Stromal cell of bone marrow (primary cell): ENCODE measurements around the gene CELF3.
"Not testable (repeated sequence)": the region's sequence is repeated elsewhere in the genome, so short reads cannot be mapped to it uniquely, and the experiment has no call there.

Source experiments
- DNase-seq: peaks from one replicate; pipeline ENCODE4 v3.0.0-alpha.2; 2012; ENCODE audit warnings: low read depth

Gene CELF3

DNA sequence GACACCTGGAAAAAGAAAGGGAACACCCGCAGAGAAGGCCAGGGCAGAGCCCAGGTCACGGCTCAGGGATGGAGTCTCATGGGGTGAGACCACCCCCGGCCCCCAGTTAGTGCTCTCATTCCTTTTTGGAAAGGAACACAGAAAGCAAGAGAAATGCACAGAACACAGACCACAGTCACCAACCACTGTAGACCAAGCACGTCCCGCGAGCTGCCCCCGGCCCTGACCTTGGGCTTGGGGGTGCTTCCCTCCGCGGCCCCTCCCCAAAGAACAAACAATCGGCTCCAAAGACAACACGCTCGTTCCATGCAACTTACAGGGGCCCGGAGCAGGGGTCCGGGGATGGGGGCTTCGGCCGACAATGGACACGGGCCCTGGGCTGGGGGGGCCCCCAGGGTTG is 12.8 kb downstream of the CELF3 start:
- no peak for DNase-seq

DNA sequence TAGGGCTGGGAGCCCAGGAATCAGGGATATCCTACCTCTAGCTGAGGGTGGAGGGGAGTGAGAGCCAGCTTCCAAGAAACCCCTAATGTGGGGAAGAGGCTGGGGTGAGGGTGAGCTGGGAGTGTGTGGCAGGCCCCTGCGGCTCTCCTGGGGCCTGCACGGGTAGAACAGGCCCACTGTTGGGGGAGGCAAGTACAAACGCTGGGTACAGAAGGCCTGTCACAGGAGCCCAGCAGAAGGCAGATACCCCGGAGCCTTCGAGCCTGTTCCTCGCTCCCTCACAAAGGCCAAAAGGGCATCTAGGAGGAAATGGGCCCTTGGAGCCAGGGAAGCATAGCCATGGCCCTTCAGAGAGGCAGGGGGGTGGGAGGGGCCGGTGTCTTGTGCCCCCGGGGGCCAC is 13.7 kb downstream of the CELF3 start:
- DNase-seq: no peak

DNA sequence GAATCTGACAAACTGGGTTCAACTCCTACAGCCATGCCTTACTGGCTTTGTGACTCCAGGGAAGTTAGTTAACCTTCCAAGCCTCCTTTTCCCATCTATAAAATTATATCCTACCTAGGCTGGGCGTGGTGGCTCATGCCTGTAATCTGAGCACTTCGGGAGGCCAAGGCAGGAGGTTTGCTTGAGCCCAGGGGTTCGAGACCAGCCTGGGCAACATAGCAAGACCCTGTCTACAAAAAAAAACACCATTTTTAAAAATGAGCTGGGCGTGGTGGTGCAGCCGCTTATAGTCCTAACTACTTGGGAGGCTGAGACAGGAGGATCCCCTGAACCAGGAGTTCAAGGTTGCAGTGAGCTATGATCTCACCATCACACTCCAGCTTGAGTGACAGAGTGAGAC is 15.1 kb downstream of the CELF3 start:
- no peak for DNase-seq

DNA sequence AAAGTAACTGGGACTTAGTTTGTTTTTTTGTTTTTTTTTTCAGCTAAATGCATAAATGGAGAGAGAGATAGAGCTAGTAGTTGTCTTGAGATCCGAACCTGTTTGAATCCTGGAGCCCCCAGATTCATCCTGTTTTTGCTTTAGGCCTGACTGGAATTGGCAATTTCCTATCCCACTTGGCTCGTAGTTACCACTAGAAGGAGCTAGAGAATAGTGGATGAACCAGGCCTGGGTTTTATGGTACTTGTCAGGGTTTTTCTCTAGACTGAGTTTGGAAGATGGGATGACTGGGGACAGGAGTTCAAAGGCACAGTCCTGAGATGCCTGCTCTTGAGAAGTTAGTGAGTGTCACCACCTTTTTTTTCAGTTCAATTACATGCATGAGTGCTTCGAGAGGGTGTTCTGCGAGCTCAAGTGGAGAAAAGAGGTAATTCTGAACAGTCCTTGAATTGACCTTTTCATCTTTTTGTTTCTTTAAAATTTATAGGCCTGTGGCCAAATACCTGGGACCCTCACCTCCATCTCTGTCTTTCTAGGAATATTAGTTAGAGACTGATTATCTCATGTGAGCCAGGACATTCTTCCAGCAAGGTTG is 23.4 kb downstream of the CELF3 start:
- DNase-seq: peak; percentile 24

DNA sequence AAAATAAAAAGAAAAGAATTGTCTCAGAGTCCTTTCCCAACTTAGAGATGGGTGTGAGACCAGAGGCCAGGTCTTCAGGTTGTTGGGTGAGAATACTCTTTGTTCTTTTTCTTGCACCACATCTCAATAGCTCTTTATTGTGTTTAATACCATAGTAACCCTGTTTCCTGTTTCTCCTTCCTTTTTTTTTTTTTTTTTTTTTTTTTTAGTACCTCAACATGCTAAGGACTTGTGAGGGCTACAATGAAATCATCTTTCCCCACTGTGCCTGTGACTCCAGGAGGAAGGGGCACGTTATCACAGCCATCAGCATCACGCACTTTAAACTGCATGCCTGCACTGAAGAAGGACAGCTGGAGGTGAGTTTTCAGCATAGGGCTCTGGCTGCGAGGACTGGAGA is 24.4 kb downstream of the CELF3 start:
- DNase-seq: no peak

DNA sequence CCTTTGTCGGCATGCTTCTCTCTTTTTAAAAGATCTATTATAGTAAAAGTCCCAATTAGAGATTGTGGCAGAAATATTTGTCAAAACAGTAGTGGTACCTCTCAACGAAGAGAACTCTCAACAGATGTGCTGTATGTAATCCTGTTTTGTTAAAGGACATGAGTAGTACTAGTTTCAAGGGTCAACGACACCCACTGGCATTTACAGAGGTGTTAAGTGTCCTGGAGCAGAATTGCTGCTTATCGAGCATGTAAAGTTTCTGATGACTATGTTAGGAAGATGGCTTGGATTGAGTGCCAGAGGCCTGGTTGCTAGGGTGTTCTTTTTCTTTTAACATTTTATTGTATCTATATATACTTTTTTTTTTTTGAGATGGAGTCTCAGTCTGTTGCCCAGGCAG is 27.1 kb downstream of the CELF3 start:
- DNase-seq: no peak

DNA sequence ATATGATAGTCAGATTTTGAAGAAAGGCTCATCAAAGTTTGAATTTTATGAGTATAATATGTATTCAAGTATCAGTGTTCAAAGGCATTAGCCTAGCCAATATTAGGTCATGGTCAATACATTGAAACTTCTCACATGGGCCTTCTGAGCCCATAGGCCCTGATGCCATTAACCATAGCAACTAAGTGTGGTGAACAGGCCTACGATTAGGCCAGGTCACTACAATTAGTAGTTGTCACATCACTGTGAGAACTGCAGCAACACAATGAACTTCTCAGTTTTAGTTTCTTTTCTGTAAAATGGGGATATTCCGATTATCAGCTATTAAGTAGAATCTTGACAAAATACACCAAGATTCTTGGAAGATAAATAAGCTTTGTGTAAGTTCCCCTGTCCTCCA is 30.0 kb downstream of the CELF3 start:
- no peak for DNase-seq

DNA sequence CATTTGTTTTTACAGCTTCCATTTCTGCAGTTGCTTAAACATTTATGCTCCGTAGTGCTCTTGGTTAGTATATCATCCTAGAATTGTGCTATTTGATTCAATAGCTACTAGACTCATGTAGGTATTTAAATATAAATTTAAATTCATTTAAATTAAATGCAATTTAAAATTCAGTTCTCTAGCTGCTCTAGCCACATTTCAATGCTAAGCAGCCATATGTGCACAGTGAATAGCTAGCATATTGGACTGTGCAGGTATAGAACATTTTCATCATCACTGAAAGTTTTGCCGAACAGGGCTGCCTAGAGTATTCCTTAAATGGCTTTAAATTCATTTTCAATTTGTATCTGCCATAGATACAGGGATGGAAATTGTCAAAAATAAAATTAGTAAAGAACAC is 32.5 kb downstream of the CELF3 start:
- no peak for DNase-seq

DNA sequence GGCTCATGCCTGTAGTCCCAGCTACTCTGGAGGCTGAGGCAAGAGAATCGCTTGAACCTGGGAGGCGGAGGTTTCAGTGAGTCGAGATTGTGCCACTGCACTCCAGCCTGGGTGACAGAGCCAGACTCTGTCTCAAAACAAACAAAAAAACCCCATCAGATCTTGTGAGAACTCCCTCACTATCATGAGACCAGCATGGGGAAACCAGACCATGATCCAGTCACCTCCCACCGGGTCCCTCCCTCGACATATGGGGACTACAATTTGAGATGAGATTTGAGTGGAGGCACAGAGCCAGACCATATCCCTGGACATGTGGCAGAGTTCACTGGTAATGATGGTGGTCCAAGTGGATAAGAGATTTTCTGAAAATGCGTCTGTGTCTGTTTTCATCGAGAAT is 33.7 kb downstream of the CELF3 start:
- not testable (repeated sequence) for DNase-seq

DNA sequence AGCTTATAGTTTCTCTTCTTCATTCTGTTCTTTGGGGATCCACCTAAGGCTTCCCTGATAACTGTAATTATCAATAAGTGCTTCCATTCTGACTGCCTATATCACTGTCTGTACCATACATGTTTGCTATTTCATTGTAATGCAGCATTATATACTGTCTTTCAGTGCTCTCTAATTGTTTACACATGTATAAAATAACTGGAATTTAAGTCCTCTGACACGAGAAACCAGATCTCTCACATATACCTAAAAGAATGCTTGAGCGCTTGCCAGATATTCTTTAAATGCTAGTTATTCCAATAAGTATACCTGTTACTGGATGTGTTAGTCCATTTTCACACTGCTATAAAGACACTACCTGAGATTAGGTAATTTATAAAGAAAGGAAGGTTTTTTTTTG is 34.7 kb downstream of the CELF3 start:
- no peak for DNase-seq

DNA sequence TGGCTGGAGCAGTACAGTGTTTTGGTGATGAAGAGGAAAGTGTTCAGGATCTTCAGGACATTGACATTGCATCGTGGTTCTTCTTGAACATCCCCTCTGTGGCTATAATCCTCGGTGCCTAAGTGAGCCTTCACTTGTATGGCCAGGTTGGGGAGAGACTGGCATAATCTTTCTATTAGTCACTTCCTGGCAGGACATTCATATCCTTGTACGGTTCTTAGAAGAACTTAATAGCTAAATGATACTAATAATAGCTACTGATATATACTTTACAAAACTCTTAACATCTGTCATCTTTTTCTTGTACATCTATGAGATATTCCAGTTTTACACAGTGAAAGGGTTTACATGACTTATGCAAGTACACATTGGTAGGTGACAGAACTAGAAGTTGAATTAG is 35.8 kb downstream of the CELF3 start:
- DNase-seq: peak; percentile 12

DNA sequence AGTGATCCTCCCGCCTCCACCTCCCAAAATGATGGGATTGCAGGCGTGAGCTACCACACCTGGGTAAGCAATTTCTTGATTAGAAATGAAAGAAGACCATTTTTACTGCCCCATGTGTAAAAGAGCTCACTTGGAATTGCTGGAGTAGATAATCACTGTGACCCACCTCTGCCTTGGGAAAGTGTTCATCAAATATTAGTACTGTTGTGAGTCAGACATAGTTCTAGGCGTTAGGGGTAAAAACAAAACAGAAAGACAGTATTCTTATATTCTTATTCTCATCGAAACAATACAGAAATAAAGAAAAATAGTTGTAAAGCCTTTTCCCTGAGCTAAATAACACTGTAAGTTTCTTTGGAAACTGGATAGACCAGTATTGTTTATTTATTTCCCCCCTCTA is 36.2 kb downstream of the CELF3 start:
- DNase-seq: no peak

DNA sequence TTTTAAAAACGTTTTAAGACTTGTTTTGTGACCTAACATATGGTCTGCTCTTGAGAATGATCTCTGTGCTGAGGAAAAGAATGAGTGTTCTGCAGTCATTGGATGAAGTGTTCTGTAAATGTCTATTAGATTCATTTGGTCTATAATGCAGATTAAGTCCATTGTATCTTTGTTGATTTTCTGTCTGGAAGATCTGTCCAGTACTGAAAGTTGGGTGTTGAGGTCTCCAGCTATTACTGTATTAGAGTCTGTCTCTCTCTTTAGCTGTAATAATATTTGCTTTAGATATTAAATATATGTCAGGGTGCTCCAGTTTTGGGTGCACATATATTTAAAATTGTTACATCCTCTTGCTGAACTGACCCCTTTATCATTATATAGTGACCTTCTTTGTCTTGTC is 43.2 kb downstream of the CELF3 start:
- no peak for DNase-seq

DNA sequence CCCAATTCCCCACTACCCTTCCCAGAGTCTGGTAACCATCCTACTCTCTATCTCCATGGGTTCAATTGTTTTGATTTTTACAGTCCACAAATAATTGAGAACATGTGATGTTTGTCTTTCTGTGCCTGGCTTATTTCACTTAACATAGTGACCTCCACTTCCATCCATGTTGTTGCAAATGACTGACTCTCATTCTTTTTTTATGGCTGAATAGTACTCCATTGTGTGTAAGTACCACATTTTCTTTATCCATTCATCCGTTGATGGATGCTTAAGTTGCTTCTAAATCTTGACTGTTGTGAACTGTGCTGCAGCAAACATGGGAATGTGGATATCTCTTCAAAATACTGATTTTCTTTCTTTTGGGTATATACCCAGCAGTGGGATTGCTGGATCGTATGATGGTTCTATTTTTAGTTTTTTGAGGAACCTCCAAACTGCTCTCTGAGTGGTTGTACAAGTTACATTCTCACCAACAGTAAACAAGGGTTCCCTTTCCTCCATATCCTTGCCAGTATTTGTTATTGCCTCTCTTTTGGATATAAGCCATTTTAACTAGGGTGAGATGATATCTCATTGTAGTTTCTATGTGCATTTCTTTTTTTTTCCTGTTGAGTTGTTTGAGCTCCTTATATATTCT is 46.4 kb downstream of the CELF3 start:
- not testable (repeated sequence) for DNase-seq

DNA sequence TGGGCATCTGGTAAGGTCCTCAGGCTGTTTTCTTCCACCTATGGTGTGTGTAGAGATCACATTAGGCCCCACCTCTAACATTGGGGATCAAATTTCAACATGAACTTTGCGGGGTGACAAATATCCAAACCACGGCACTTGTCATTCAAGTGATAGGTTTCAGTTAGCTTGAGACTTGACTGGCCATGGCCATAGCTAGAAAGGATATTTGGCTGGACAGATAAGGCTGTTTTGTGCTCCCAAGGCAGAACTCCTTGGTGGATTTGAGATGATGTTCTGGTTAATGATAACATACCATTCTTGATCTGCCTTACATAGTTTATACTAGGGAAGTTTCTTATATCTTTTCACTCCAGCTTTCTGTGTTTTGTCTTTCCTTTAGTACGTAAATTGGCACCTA is 48.5 kb downstream of the CELF3 start:
- no peak for DNase-seq

DNA sequence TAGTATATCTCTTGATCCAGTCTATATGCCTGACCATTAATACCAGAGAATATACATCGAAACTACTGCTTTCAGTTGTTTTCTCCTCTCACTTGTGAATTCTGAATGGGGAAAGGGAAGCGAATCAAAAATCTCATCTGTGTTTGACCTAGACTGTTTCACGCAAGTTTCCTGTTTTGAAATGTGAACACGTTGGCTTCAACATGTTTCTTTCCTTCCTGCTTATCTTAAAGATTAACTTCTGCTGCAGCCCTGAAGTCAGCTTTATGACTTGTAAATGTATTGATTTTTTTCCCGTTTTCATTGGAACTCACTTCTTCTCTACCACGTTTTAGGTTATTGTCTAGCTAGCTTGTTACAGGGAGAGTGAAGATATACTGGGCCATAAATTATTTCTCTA is 54.9 kb downstream of the CELF3 start:
- DNase-seq: no peak

DNA sequence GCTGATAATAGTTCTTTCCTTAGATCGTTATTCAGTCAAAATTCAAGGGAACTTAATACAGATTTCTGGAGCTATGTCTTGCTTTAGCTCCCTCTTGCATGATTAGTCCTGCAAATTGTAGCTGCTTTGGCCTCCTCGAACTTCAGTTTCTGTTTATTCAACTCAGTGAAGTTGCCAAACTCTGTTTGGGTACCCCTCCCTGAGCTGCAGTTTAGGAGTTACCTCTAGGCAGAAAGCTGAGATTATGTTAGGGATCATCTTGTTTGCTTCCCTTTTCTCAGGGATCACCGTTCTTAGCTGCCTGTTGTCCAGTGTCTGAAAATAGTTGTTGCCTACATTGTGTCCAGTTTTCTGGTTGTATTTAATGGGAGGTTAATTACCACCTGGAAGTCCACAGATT is 61.2 kb downstream of the CELF3 start:
- DNase-seq: no peak

DNA sequence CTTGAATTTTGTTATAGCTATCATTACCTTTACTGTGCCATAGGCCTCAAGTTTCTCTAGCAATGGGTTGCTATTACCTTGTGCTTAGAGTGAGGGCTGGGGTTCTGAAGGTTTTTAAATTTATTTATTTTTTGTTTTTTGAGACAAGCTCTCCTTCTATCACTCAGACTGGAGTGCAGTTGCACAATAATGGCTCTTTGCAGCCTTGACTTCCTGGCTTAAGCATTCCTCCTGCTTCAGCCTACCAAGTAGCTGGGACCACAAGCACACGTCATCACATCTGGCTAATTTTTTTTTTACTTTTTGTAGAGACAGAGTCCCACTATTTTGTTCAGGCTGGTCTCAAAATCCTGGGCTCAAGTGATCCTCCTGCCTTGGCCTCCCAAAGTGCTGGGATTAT is 63.2 kb downstream of the CELF3 start:
- peak; percentile 41 for DNase-seq
